ENCODE measurements around the gene PLEKHA6.

- TF ChIP-seq EZH2 (IDR thresholded peaks at IDR 0.05; ENCODE audit: borderline replicate concordance, insufficient read depth, low read length, poor library complexity, severe bottlenecking) (no peak), POLR2AphosphoS5 (IDR thresholded peaks at IDR 0.05) (no peak), EP300 (conservative IDR thresholded peaks at IDR 0.05; ENCODE audit: poor library complexity, severe bottlenecking) (no peak), CTCF (IDR thresholded peaks at IDR 0.05; ENCODE audit: poor library complexity, severe bottlenecking) (no peak), SMC3 (conservative IDR thresholded peaks at IDR 0.05; ENCODE audit: poor library complexity) (no peak), TAF1 (IDR thresholded peaks at IDR 0.05; ENCODE audit: low read depth) (no peak), RAD21 (conservative IDR thresholded peaks at IDR 0.05) (no peak), MXI1 (conservative IDR thresholded peaks at IDR 0.05; ENCODE audit: poor library complexity, severe bottlenecking) (no peak), REST (IDR thresholded peaks at IDR 0.05; ENCODE audit: borderline replicate concordance) (no peak)
Observed at GRCh38 chr1:204251926-204252689, 107.6 kb downstream of the PLEKHA6 start.

Data from neural cell (in vitro differentiated cells).